Placental pericyte (primary cell): Measurements from ENCODE around the gene ZNF722. TPM values are rescaled to one million over a fixed set of nuclear protein-coding genes. Genes with fewer than 3 reads are reported as not detected.

ENCODE experiments used
- small RNA-seq: library from RNA; depleted of rRNA; stranded (forward); fragments of <200 nt; gene quantifications from one replicate; pipeline ENCODE3, GENCODE V24; 2012; ENCODE audit warnings: low replicate concordance
- total RNA-seq: library from RNA; depleted of rRNA; stranded (reverse); fragments of >200 nt; gene quantifications from 2 replicates; pipeline ENCODE4 v1.2.3, GENCODE V29; 2012

The ZNF722 gene
- total RNA-seq = not detected in 2 replicates

DNA sequence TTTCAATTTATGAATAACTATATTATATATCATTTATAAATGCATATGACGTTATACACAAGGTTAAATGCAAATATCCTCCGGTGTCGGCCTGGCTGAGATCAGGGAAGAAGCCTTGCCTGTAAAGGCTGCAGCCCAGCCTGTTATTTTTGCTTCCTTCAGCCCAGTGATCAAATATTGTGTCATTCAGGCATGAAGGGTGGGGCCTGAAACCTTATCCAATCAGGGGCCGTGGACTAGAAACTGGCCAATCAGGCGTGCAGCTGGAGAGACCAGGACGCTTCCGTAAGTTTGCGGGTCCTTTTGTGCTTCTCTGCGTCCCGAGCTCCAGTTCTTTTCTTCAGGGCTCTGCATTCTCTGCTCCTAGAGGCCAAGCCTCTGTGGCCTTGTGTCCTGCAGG, at the start of gene ZNF722:
Gene ZNF722, plus strand, starts transcription at position 301 of the 400 bp plus-strand sequence. CDS start 113 bp downstream, outside the sequence.

DNA sequence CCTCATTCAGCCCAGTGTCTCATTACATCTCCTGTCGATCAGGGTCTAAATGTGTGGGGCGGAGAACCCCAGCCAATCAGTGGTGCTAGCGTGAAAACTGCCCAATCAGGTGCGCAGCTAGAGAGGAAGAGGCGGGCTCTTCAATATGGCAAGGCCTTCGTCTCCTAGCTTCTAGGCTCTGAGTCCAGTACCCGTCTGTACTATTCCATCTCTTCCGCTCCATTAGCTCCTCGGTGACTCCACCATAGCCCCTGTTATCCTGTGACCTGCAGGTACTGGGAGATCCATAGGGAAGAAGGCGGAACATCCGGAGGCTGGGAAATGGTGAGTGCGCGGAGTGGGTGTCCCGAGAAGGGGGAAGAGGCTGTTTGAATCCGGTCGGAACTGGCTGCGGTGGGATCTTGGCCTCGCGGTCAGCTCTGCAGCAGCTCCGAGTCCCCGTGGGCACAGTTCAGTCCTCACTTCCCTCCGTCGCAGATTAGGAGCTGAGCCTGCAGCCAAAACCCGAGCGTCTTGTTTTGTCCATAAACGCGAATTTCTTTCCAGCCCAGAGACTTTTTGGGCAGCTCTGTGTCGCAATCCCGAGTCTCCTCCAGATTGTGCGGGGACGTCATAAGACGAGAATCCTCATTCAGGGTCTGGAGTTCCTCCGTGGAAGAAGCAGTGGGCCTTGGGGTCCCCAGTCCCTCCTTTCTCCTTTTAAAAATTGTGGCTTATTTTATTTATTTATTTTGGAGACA, 46.8 kb downstream of the ZNF722 start, which contains the start of gene ZNF727:
Gene ZNF727, plus strand, starts transcription at position 134 of the 740 bp plus-strand sequence. Its CDS starts 188 bp downstream, at position 322.

Small RNA genes within 50 kb of the gene (small RNA-seq; reads per million reads assigned to genes)
- not detected for gene AC092634.1
- not detected for gene AC092634.7
- not detected for gene VN1R36P

Other genes with a start within 250 kb of the ZNF722 start
- gene ZNF727, start 46.6 kb downstream of the ZNF722 start, total RNA-seq = not detected in 2 replicates
- gene ZNF735, start 208.4 kb downstream of the ZNF722 start, total RNA-seq = not detected in 2 replicates
- gene ZNF679, start 229.6 kb downstream of the ZNF722 start, total RNA-seq = not detected in 2 replicates